Colonic mucosa (tissue), 4 donors: ENCODE data around the gene WDR20. TPM values are rescaled to one million over a fixed set of nuclear protein-coding genes. Genes with fewer than 3 reads are reported as not detected.

ENCODE experiments used
- DNase-seq: peaks from one replicate; pipeline ENCODE4 v3.0.0-alpha.2; 2020
- H3K27ac ChIP-seq: fragments of 200-600 bp; one replicate; pipeline ENCODE4 v1.8.0; 2021
- H3K27me3 ChIP-seq: fragments of 200-600 bp; one replicate; pipeline ENCODE4 v1.8.0; 2021
- H3K36me3 ChIP-seq: fragments of 200-600 bp; one replicate; pipeline ENCODE4 v1.8.0; 2021
- H3K4me1 ChIP-seq: fragments of 200-600 bp; one replicate; pipeline ENCODE4 v1.8.0; 2021; ENCODE audit warnings: mild to moderate bottlenecking
- H3K4me3 ChIP-seq: fragments of 200-600 bp; one replicate; pipeline ENCODE4 v1.8.0; 2021
- H3K9ac ChIP-seq, 2 donors: one replicate each; pipeline ENCODE4 v1.7.0; 2013; ENCODE audit warnings: control low read depth in 2 of 2, low read depth in 2 of 2, low read length in 2 of 2
- H3K9me3 ChIP-seq: fragments of 200-600 bp; one replicate; pipeline ENCODE4 v1.8.0; 2021
- CTCF ChIP-seq: fragments of 200-600 bp; IDR thresholded peaks from one replicate; pipeline ENCODE4 v1.8.0; 2022; ENCODE audit warnings: antibody characterized with exemption, mild to moderate bottlenecking
- intact Hi-C: fragments of 100-400 bp; cut with DNase I; formaldehyde crosslinking; loops from one replicate; pipeline ENCODE4 v1.14.1; 2022
- total RNA-seq, 2 donors: library from RNA; stranded (reverse); fragmentation: NEBNext Ultra II Directional in 1 of 2; extraction: Animal tissue kit (Norgen Biotek cat#: 25700) in 1 of 2; gene quantifications; one replicate each; pipeline ENCODE4 v1.2.1, GENCODE V29; 2021
- donor health status: healthy.
- donor health status: DM: no; HTN: no; CAD: no.
- donor health status: DM: no; HTN: no; CAD: no.

WDR20 gene
- total RNA-seq, 2 donors from 2014 or later = 30.0 to 31.2 TPM

GRCh38 chr14:102212356-102212755 lies 72.7 kb downstream of the WDR20 start:
- intact Hi-C loops = no loop called here
- DNase-seq = no peak
- TF ChIP-seq CTCF = no peak
- Histone ChIP-seq H3K27ac (no peak overlapping the region), H3K27me3 (no peaks in the 10 kb centered on the region), H3K36me3 (no peaks in the 10 kb centered on the region), H3K9ac (no peak overlapping the region), H3K4me1 (no peaks in the 10 kb centered on the region), H3K9me3 (no peaks in the 10 kb centered on the region), H3K4me3 (no peak overlapping the region)

- H3K27me3 ChIP-seq = no peaks in the 10 kb centered on the region
- DNase-seq = no peak
- intact Hi-C loops = no loop called here
- TF ChIP-seq CTCF = no peak
- H3K36me3 ChIP-seq = no peaks in the 10 kb centered on the region
- H3K27ac ChIP-seq = no peak overlapping the region
- no peak overlapping the region for H3K4me3 ChIP-seq
- H3K9me3 ChIP-seq = no peaks in the 10 kb centered on the region
- H3K9ac ChIP-seq = no peak overlapping the region
- H3K4me1 ChIP-seq = no peaks in the 10 kb centered on the region
Measured at GRCh38 chr14:102212845-102213244, 73.1 kb downstream of the WDR20 start.

GRCh38 chr14:102213470-102213869 lies 73.8 kb downstream of the WDR20 start:
- Histone ChIP-seq H3K4me3 (no peak overlapping the region), H3K27me3 (no peaks in the 10 kb centered on the region), H3K4me1 (no peaks in the 10 kb centered on the region), H3K27ac (no peak overlapping the region), H3K36me3 (no peaks in the 10 kb centered on the region), H3K9me3 (no peaks in the 10 kb centered on the region), H3K9ac (no peak overlapping the region)
- intact Hi-C loops = no loop called here
- no peak for DNase-seq
- TF ChIP-seq CTCF = no peak

- TF ChIP-seq CTCF = no peak
- Histone ChIP-seq H3K27ac (no peak overlapping the region), H3K9me3 (no peaks in the 10 kb centered on the region), H3K4me1 (no peaks in the 10 kb centered on the region), H3K9ac (no peak overlapping the region), H3K27me3 (no peaks in the 10 kb centered on the region), H3K4me3 (no peak overlapping the region), H3K36me3 (no peaks in the 10 kb centered on the region)
- intact Hi-C loops = no loop called here
- no peak for DNase-seq
Measured at GRCh38 chr14:102213984-102214658, 74.4 kb downstream of the WDR20 start.

GRCh38 chr14:102215071-102215470 lies 75.4 kb downstream of the WDR20 start:
- no peak for TF ChIP-seq CTCF
- Histone ChIP-seq H3K4me1 (no peaks in the 10 kb centered on the region), H3K9me3 (no peaks in the 10 kb centered on the region), H3K36me3 (no peaks in the 10 kb centered on the region), H3K27ac (no peak overlapping the region), H3K9ac (no peak overlapping the region), H3K4me3 (no peak overlapping the region), H3K27me3 (no peaks in the 10 kb centered on the region)
- intact Hi-C loops = no loop called here
- no peak for DNase-seq
